Iris pigment epithelial cell (primary cell): ENCODE measurements around the gene LMF1.

Experiments used
- DNase-seq: peaks from one replicate; pipeline ENCODE4 v3.0.0-alpha.2; 2011; ENCODE audit warnings: low read depth

LMF1 gene

DNA sequence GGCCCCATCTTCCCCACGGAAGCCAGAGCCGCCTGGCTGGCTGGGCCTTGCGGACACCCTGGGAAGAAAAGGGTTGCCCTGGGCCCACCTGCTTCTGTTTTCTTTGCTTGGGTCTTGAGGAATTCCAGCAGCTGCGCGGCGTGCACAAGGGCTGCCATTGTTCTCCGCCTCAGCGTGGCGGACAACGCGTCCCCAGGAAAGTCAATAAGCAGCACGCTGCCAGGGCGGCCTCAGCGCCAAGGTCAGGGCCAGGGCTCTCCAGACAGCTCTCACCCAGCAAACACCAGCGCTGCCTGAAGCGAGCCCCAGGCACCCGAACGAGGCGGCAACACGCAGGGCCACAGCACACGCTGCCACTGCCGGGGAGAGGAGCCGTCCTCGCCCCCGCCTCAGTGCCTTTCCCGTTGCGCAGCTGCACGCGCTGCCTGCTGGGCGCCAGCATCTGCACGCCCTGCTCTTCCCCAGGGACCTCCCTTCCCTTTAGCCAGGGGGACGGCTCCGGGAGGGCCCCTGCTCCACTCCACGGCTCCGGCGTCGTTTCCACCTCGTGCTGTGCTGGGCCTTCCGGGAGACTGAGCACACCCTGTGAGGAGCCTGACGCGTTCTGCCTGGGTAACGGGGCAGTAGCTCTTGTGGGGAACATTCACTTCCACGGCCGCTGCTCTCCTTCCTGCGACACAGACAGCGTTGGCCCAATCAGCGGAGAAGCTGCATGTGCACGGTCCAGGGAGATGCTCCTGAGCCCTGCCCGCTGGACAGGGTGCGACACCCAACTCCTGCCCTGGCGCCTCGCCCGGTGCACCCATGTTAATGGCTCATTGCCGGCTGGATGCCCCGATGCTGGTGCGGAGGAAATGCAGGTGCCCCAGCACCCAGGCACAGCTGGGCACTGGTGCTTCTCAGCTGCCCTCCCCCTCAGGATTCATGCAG is 57.8 kb downstream of the LMF1 start:
- DNase-seq = no peak

DNA sequence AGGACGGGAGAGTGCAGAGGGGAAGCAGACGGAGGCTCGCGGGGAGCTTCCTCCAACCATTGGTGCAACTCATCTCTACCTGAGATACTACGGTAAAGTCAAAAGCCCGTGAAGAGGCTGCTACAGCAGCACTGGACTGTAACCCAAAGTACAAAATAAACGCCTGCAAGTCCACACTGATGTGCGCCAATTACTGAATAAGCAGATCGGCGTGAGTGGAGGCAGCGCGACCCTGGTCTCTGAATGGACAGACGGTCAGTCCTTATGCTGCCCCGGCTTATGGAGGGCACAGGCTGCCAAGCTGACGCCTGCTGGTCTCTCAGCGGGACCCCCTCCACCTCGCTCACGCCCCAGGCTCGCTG is 58.5 kb downstream of the LMF1 start:
- no peak for DNase-seq

DNA sequence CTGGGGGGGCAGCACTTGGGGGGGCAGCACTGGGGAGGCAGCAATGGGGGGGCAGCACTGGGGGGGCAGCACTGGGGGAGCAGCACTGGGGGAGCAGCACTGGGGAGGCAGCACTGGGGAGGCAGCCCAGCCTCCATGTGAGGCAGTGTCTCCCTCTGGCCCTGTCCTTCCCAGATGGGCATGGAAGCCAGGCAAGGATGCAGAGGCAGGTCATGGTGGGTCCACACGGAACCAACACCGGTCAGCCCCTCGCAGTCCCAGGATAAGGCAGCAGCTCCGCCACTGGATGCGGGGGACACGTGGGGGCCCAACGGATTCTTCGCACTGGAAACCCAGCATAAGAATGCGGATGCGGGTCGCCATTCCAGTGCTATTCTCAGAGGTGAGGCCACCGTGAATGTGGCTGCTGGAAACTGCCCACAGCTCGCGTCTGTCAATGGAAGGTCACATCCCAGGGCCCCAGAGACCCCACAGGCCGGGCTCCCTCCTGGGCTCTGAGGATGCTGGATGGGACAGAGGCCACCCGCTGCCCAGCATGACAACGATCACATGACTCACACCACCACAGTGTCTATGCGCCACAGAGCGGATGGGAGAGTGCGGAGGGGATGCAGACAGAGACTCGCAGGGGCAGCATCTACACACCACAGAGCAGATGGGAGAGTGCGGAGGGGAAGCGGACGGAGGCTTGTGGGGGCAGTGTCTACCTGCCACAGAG is 59.0 kb downstream of the LMF1 start:
- DNase-seq = no peak

DNA sequence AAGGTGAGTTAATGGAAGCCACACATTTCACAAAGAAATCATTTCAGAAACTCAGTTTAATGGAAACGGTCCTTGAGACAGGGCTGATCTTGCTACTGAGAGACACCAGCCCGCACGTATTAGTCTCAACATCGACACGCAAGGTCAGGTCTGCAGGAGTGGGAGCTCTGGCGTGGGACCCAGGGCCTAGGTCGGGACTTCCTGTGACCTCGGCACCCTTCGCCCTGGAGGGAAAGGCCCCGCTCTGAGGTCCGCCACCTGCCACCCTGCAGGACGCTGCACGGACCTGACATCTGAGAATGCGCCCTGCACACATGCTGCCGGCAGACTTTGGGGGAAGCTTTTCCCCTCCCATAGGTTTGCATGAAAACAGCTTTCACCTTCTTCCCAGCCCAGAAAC is 59.7 kb downstream of the LMF1 start:
- DNase-seq = no peak

DNA sequence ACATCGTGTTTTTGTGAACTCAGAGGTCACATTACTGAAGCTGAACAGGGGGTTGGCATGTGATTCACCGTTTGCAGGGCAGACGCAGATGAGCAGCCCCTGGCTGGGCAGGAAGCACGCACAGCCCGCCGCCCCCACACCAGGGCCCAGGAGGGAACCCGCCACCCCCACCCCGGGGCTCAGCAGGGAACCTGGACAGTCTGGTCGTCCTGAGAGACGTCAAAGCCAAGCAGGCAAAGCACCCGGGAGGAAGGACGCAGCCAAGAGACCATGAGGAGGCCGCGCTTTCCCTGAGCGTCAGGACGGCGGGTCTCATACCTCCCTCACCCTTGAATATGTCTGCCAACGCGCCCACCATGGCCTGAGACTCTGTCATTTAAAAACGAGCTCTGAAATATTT is 60.6 kb downstream of the LMF1 start:
- no peak for DNase-seq

DNA sequence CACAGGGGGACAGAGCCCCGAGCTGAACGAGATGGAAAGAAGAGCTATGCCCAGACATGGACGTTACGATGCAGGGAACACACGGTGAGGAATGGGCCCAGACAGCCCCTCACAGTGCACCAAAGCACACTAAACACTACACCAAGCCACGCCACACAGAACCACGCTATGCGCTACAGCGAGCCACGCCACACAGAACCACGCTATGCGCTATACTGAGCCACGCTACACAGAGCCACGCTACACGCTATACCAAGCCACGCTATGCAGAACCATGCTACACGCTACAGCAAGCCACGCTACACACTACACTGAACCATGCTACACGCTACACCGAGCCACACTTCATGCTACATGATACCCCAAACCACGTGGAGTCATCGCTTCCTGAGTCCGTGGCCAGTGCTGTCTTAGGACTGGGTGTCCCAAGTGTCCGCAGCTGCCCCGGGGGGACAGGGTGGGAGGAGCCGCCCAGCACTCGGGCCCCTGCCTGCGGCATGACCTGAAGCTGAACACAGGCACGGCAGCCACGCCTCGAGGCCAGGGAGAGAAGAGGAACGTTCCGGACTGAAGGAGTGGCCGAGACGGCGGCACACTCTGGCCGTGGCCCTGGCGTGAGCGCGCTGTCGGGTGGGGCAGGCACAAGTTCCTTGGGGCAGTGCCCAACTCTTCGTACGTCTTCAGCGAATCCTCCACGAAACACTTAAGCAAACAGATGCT is 61.3 kb downstream of the LMF1 start:
- no peak for DNase-seq

DNA sequence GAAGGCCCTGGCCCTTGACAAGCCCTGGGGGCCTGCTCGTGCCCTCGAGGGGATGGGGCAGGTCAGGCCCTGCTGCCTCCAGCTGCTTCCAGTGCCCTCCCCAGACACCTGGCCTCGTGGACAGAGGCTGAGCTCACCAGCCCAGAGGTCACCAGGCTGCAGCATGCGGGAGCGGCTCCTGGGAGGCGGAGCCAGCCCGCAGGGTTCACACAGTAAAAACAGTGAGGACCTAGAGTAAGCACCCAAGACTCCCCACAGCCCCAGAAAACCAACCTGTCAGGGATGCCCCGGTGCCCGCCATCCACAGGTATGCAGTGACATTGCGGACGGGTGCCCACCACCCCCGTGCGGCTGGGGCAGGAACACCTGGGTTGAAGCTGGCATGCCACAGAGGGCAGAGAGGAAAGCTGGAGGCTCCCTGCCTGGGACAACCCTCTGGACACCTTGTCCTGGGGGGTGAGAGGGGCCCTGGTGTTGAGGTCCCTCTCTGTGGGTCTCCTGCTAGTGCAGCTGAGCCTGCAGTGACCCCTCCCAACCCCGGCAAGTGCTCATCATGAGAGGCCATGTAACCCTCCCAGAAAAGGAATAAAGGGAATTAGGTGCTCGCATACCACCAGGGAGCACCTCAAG is 62.1 kb downstream of the LMF1 start:
- no peak for DNase-seq

DNA sequence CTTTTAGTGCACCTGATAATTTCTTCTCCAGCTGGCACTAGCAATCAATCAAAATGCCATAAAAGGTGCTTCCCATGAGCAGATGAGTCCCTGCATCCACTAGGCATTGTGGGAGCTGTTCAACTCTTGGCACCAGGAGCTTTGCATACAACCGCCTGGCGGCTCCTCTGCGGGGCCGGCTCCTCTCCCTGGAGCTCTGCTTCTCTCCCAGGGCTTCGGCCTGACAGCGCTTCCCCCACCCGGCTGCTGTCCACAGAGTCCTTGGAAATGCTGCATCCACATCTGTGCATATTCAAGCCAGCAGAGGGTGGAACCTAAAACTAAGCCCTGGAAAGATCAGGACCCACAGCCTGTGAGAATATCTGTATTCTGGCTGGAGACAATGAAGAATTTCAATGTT is 62.9 kb downstream of the LMF1 start:
- no peak for DNase-seq

DNA sequence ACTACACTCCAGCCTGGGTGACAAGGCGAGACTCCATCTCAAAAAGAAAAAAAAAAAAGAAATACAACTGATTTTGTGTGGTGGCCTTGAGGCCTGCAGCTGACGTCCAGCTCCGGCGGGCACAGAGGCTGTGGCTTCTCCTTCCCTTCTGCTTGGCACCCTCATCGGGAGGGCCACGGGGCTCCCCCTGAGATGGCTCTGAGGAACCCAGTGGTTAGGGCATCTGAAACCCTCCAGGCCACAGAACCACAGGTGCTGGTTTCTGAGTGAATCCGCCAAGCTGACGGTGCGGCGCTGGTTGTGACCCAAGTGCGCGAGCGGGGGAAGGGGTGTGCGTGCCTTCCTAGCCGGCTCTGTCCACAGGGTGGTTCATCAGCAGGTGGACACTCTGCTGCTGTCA is 63.4 kb downstream of the LMF1 start:
- no peak for DNase-seq

DNA sequence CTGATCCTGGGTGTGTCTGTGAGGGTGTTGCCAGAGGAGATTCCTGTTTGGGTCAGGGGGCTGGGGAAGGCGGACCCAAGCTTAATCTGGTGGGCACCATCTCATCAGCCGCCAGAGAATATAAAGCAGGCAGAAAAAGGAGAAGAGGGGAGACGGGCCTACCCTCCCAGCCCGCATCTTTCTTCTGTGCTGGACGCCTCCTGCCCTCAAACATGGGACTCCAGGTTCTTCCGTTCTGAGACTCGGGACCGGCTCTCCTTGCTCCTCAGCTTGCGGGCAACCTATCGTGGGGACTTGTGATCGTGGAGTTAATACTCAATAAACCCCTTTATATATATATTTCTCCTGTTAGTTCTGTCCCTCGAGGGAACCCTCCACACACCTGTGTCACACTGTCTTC is 64.5 kb downstream of the LMF1 start:
- DNase-seq = no peak

DNA sequence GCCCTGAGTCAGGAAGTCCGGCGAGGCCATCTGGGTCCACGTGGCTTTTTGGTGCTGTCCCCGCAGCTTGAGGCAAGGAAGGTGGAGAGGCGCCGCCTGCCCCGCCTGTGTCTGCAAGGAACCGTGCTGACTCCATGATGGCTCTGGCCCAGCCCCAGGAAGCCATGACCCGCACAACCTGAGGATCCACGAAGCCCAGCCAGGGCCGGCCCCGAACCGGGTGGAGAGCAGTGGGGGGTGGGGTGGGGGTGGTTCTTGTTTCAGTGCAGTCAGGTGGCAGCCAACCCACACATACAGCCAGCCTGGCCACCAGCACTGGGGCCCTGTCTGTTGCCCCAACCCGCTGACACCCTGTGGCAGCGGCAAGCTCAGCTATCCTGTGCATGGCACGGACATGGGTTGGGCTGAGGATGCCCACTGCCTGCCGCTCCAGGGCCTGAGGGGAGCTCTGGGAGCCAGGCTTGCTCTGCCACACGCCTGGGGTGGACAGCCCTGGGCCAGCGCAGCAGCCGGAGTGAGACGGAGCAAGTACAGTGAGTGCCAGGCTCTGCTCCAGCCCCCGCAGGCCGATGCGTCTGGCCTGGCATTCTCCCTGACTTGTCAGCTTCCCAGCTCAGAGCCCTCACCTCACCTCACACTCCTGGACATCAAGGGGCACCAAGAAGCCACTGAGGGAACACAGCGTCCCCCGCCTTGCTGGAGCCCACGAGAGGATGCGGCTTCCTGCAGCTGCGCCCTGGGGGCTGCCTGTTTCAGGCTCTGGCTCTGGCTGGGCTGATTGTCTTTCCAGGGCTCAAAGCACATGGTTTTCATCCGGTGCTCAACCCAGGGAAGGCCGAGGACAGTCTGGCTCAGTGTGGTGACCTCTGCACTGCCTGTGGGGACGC is 68.8 kb downstream of the LMF1 start:
- no peak for DNase-seq

DNA sequence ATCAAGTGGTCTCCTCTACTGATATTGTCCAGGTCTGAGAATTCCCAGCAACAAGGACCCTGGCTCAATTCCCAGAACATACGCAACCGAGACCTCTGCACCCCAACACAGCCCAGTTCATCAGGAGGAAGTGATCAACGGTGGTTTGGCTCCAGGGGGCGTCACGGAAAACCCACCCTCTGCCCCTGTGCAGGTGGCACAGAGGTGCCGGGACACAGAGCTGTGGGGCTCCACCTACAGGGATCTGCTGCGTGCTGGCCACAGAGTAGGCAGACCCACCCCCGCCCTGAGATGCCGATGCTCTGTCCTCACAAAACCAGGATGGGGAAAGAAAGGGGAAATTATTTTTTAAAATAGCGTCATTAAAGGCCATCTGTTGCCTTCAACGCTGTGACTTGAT is 69.6 kb downstream of the LMF1 start:
- no peak for DNase-seq

DNA sequence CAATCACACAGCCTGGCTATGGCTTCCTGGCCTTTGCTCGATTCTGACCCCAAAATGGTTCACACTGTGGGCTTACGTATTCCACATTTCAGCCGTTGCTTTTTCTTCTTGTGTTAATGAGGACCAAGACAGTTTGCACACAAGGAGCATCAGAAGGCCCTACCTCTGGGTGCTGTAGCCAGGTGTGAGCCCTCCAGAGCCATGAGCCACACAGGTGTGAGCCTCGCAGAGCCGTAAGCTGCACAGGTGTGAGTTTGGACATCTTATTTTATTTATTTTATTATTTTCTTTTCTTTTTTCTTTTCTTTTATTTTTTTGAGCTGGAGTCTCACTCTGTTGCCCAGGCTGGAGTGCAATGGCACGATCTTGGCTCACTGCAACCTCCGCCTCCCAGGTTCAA is 70.6 kb downstream of the LMF1 start:
- no peak for DNase-seq

DNA sequence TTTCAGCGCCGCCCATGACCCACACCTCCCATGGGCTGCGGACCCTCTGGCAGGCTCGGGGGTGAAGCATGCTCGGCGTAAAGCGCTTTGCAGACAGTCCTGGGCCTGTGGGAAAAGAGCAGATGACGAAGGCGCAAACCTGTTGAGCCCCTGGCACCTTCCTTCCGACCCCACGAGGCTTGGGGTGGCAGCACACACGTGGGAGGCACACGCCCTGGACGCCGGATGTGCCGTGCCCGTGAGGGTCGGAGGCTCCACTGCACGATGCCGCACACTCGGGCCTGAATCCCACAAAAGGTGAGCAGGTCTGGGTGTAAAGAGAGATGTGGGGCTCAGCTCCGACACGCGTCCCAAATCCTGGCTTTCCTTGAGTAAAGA is 71.1 kb downstream of the LMF1 start:
- no peak for DNase-seq

DNA sequence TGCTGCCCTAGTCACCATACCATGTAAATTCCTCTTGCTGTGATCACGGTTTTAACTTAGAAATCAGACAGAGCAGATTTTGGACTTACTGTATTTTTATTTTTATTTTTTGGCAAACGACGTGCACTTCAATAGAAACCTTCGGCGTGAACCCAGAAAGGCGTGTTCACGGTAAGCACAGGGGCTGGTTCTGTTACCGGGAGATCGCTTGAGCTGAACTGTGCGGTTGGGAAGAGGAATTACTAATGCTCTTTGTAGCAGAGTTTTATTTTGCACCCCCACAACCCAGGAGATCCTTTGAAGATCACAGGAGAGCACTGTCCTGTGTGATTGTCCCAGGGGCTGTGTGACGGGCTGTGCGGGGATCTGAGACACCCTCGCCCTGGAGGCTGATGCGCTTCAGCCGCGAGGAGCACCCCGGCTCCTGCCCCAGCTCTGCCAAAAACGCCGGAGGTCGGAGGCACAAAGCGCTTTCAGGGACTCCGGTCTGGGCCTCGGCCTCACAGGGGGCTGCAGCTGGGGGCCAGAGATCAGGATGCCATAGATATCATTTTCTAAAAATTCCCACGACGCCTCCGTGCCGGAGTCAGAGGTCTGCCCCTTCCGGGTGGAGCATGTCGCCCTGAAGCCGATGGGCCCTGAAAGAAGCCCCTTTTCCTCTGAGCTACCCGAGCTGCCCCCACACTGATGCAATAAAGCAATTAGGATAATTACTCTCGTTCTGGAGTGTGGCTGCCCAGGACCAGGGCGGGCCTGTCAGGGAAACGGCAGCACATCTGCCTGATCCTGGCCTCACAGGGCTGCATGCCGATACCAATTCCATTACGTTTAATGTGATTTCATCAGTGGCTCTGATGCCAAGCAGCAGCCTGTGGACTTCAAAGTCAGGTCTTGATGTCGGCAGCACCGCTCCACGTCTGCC is 71.8 kb downstream of the LMF1 start:
- DNase-seq = no peak

DNA sequence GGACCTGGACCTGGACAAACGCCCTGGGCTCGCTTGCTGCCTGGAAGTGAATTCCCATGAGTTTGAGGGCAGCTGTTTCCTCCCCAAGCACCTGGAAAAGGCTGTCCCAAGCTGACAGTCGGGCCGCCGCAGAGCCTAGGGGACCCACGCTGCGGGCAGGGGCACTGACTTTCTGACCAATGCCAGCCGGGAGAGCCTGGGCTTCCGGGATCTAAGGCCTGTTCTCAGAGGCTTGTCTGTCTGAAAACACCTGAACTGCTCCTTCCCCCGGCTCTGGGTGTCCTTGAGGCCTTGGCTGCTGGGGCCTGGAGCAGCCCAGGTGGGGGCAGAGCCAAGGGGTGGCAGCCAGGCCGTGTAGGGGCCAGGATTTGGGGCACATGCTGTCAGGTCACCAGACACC is 72.6 kb downstream of the LMF1 start:
- DNase-seq = no peak

DNA sequence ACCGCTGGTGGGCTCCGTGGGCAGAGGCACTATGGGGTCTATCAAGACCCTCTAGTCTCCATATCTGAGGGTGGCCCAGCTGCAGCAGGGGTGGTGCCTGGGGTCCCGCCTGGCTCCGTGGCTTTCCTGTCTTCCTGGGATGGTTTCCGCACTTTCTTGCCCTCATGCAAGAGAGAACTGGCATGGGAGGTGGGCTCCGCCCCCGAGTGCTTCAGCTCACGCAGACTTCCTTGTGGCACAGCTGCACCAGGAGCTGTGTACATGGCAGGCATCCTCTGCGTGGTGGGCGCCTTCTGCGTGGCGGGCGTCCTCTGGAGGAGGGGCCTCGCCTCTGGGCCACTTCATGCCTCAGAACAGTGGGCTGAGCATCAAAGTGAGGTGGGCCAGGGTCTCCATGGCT is 73.1 kb downstream of the LMF1 start:
- DNase-seq = no peak

DNA sequence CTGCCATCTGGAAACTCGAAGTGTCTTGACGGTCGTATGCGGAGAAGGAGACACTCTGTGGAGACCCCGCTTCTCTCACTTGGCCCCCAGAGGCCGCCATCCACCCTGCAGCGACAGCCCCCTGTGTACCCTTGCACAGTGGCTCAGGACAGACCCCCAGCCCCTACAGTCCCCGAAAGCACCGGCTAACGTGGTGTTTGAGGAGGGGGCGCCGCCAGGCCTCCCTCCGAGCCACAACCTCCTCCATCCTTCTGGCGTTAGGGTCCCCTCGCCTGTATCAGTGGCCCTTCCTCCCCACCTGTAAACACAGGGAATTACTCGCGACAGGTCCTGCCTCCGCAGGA is 73.6 kb downstream of the LMF1 start:
- DNase-seq = no peak

DNA sequence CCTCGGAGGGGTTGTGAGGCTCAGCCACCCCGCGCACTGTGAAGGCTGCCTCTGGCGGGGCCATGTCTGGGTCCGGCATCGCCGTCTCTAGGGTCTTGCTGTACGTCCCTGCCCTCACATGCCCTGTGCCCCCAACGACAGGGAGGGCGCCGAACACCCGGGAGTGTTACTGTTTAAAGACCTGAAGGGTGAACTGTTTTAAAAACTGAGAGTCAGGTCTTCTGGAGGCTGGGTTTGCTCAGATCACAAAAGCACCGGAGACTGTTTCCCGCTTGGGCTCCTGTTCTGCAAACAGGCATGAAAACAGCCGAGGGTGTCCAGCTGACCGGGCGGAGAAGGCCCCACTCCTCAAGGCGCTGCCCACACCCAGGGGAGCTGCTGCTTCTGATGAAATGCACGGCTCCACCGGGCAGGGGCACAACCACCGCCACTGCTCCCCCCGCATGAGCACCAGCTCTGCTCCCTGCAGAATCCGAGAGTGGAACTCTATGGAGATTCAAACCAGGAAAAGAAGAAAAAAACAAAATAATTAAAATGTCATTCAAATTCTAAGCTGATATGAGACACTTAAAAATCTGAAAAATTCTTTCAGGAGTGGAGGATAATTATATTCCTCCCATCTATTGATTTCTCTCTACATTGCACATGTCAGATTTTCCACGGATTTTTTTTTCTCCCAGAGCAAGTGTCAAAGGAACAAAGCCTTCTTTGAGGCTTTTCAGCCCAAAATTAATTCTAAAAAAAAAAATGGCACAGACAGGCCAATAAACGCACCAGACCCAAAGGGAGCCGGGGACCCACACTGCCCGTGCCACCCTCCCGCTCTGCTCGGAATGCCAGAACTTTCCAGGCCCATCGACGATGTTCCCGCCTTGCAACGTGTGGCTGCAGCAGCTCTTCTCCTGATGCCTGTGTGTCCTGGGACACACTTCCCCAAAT is 74.3 kb downstream of the LMF1 start:
- DNase-seq = no peak
